PC-3 (cell line): ENCODE measurements around the gene PPP6R2. TPM values are rescaled to one million over a fixed set of nuclear protein-coding genes. Genes with fewer than 3 reads are reported as not detected.
"Not testable (repeated sequence)": the region's sequence is repeated elsewhere in the genome, so short reads cannot be mapped to it uniquely, and the experiment has no call there.

ENCODE experiments used
- ATAC-seq: fragments of 200-7000 bp; cut with Tn5 transposase; 2 replicates; pipeline ENCODE4 v1.9.1; 2020; ENCODE audit warnings: mild to moderate bottlenecking, moderate library complexity
- BruUV-seq: library from RNA; stranded (reverse); fragments of 400-500 nt; replicated peaks from 2 replicates; lab custom pipeline; 2021; lab: Mats Ljungman, UMichigan
- CTCF ChIA-PET: fragments of 300-600 bp; sonication (Branson Sonifier 250); formaldehyde crosslinking; loops from one replicate; lab custom pipeline; 2022; ENCODE audit warnings: antibody characterized with exemption; lab: Charles Lee
- POLR2A ChIA-PET: fragments of 300-600 bp; sonication (Branson Sonifier 250); formaldehyde crosslinking; loops from one replicate; lab custom pipeline; 2022; ENCODE audit warnings: antibody characterized with exemption; ENCODE audit not compliant: unreplicated experiment; lab: Charles Lee
- DNase-seq: peaks from one replicate; pipeline ENCODE4 v3.0.0-alpha.2; 2015
- H2AFZ ChIP-seq: fragments of 300-600 bp; sonication (generic); 2 replicates; pipeline ENCODE4 v1.6.0; 2016; ENCODE audit warnings: antibody characterized with exemption, low read length
- H3F3A ChIP-seq: fragments of 300-600 bp; sonication (generic); one replicate; pipeline ENCODE4 v1.6.0; 2017; ENCODE audit warnings: antibody characterized with exemption, low read length, control low read depth, mild to moderate bottlenecking; ENCODE audit not compliant: unreplicated experiment
- H3K27ac ChIP-seq: fragments of 300-600 bp; sonication (generic); 2 replicates; pipeline ENCODE4 v1.5.1; 2016; ENCODE audit warnings: mild to moderate bottlenecking, low read length
- H3K27me3 ChIP-seq: fragments of 300-600 bp; sonication (generic); 2 replicates; pipeline ENCODE4 v1.6.1; 2016; ENCODE audit warnings: low read length, mixed read lengths
- H3K36me3 ChIP-seq: fragments of 300-600 bp; sonication (generic); 2 replicates; pipeline ENCODE4 v1.6.1; 2016; ENCODE audit warnings: low read depth, mixed run types, low read length, mixed read lengths
- H3K4me1 ChIP-seq: fragments of 300-600 bp; sonication (generic); 2 replicates; pipeline ENCODE4 v1.5.1; 2016; ENCODE audit warnings: low read length; ENCODE audit not compliant: insufficient read depth
- H3K4me2 ChIP-seq: fragments of 300-600 bp; sonication (generic); 2 replicates; pipeline ENCODE4 v1.6.0; 2016; ENCODE audit warnings: low read length
- H3K4me3 ChIP-seq: fragments of 300-600 bp; sonication (generic); 2 replicates; pipeline ENCODE4 v1.5.1; 2016; ENCODE audit warnings: mild to moderate bottlenecking, low read length, mixed read lengths
- H3K79me2 ChIP-seq: fragments of 300-600 bp; sonication (generic); 2 replicates; pipeline ENCODE4 v1.6.1; 2017; ENCODE audit warnings: low read length, mixed read lengths
- H3K9ac ChIP-seq: fragments of 300-600 bp; sonication (generic); 2 replicates; pipeline ENCODE4 v1.6.0; 2016; ENCODE audit warnings: mild to moderate bottlenecking, low read length
- H3K9me2 ChIP-seq: fragments of 300-600 bp; sonication (generic); replicated peaks from 2 replicates; pipeline ENCODE4 v1.6.1; 2016; ENCODE audit warnings: mixed run types, low read length, mixed read lengths
- H3K9me3 ChIP-seq: fragments of 300-600 bp; sonication (generic); 2 replicates; pipeline ENCODE4 v1.6.1; 2016; ENCODE audit warnings: low read length, mixed read lengths
- H4K20me1 ChIP-seq: fragments of 300-600 bp; sonication (generic); 2 replicates; pipeline ENCODE4 v1.6.1; 2016; ENCODE audit warnings: low read length, mixed read lengths
- EZH2 ChIP-seq: fragments of 300-600 bp; sonication (generic); IDR thresholded peaks from one replicate; pipeline ENCODE4 v1.6.1; 2017; ENCODE audit warnings: antibody characterized with exemption, mild to moderate bottlenecking, low read length; ENCODE audit not compliant: unreplicated experiment
- EZH2phosphoT487 ChIP-seq: fragments of 300-600 bp; sonication (generic); IDR thresholded peaks from 2 replicates; pipeline ENCODE4 v1.6.1; 2018; ENCODE audit warnings: mild to moderate bottlenecking, antibody characterized with exemption, low read length, borderline replicate concordance
- intact Hi-C: fragments of 100-400 bp; cut with micrococcal nuclease; formaldehyde crosslinking; loops from 2 replicates; pipeline ENCODE4 v1.9.0; 2023
- total RNA-seq: library from RNA; depleted of rRNA; stranded (reverse); fragments of >200 nt; gene quantifications from 2 replicates; pipeline ENCODE4 v1.2.3, GENCODE V29; 2014
- TF ChIP-seq, protein P1 (sequence below): fragments of 300-600 bp; sonication (generic); conservative IDR thresholded peaks from 2 replicates; pipeline ENCODE4 v1.5.1; 2017; ENCODE audit warnings: antibody characterized with exemption, low read depth, mild to moderate bottlenecking, low read length

Gene PPP6R2
- total RNA-seq, 1 experiment from 2014 or later: 46.2 TPM

DNA sequence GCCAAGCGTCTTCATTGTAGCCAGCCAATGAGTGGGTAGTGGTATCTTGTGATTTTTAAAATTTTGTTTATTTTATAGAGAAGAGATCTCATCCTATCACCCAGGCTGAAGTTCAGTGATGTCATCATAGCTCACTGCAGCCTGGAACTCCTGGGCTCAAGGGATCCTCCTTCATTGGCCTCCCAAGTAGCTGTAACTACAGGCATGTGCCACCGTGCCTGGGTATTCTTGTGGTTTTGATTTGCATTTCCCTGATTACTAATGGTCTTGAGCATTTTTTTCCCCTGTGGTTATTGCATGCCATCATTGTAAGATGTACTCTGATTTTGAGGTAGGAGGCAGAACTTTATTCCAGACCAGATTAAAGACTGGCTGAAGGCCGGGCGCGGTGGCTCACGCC, 13.9 kb upstream of the PPP6R2 start:
- peaks cover 17% of the 10 kb centered on the region for H3K4me1 ChIP-seq
- H3K27ac ChIP-seq: no peak overlapping the region
- H3K4me2 ChIP-seq: no peak overlapping the region
- no peak overlapping the region for H3K9ac ChIP-seq
- no peaks in the 10 kb centered on the region for H3K9me3 ChIP-seq
- no peaks in the 10 kb centered on the region for H3K36me3 ChIP-seq
- H3K79me2 ChIP-seq: no peaks in the 10 kb centered on the region
- ATAC-seq (no peak), DNase-seq (peak; percentile 13)
- TF ChIP-seq, protein P1, sequence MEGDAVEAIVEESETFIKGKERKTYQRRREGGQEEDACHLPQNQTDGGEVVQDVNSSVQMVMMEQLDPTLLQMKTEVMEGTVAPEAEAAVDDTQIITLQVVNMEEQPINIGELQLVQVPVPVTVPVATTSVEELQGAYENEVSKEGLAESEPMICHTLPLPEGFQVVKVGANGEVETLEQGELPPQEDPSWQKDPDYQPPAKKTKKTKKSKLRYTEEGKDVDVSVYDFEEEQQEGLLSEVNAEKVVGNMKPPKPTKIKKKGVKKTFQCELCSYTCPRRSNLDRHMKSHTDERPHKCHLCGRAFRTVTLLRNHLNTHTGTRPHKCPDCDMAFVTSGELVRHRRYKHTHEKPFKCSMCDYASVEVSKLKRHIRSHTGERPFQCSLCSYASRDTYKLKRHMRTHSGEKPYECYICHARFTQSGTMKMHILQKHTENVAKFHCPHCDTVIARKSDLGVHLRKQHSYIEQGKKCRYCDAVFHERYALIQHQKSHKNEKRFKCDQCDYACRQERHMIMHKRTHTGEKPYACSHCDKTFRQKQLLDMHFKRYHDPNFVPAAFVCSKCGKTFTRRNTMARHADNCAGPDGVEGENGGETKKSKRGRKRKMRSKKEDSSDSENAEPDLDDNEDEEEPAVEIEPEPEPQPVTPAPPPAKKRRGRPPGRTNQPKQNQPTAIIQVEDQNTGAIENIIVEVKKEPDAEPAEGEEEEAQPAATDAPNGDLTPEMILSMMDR: no peak
- TF ChIP-seq EZH2 (no peak), EZH2phosphoT487 (no peak)
- no peak overlapping the region for H3K4me3 ChIP-seq
- no peaks in the 10 kb centered on the region for H3K27me3 ChIP-seq
- ChIA-PET POLR2A (no interaction called here), CTCF (no interaction called here)
- no peak overlapping the region for H2AFZ ChIP-seq
- no TSS peak for BruUV-seq
- H3K9me2 ChIP-seq: no peaks in the 10 kb centered on the region
- H4K20me1 ChIP-seq: no peaks in the 10 kb centered on the region
- H3F3A ChIP-seq: peaks cover 8% of the 10 kb centered on the region
- intact Hi-C loops: no loop called here

DNA sequence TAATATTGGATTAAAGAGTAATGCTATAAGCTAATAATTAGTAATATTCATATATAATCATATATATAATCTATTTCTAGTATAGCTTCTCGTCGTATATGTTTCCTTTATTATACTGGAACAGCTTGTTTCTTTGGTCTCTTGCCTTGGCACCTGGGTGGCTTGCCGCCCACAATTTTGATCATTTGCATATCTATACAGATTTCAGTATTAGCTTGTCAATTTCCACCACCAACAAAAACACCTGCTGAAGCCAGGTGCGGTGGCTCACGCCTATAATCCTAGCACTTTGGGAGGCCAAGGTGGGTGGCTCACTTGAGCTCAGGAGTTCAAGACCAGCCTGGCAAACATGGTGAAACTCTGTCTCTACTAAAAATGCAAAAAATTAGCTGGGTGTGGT, 8.7 kb upstream of the PPP6R2 start:
- H3K27ac ChIP-seq, H3F3A ChIP-seq, H3K4me3 ChIP-seq, H3K9me3 ChIP-seq, POLR2A ChIA-PET, DNase-seq, CTCF ChIA-PET, H3K4me2 ChIP-seq, H3K9me2 ChIP-seq, H3K9ac ChIP-seq, H3K27me3 ChIP-seq, BruUV-seq, H3K79me2 ChIP-seq, H3K36me3 ChIP-seq, ATAC-seq, H4K20me1 ChIP-seq, intact Hi-C loops, H2AFZ ChIP-seq: not testable (repeated sequence)
- peaks cover 10% of the 10 kb centered on the region for H3K4me1 ChIP-seq

- Histone ChIP-seq H3F3A (no peaks in the 10 kb centered on the region), H3K9me2 (no peaks in the 10 kb centered on the region), H2AFZ (no peak overlapping the region), H3K27ac (no peak overlapping the region), H3K4me2 (no peak overlapping the region), H3K9me3 (no peaks in the 10 kb centered on the region), H3K4me3 (no peak overlapping the region), H3K27me3 (no peaks in the 10 kb centered on the region), H3K79me2 (no peaks in the 10 kb centered on the region), H3K9ac (no peak overlapping the region), H3K36me3 (no peaks in the 10 kb centered on the region; the same call in 1 of the 2 replicates), H3K4me1 (no peaks in the 10 kb centered on the region), H4K20me1 (no peaks in the 10 kb centered on the region)
- ATAC-seq (no peak), DNase-seq (no peak)
- intact Hi-C loops: no loop called here
- POLR2A ChIA-PET: no interaction called here
- BruUV-seq: no TSS peak
- CTCF ChIA-PET: no interaction called here
- TF ChIP-seq EZH2phosphoT487 (no peak), EZH2 (no peak)
- TF ChIP-seq, protein P1: no peak
These were observed 5.7 kb upstream of the PPP6R2 start for GRCh38 chr22:50337262-50338041.
